Caco-2 (cell line): ENCODE results near the gene KDM5A. TPM values are rescaled to one million over a fixed set of nuclear protein-coding genes. Genes with fewer than 3 reads are reported as not detected.
A peak's percentile ranks its signal among the peaks of the same experiment; 100 is the strongest.
"Not testable (repeated sequence)": the region's sequence is repeated elsewhere in the genome, so short reads cannot be mapped to it uniquely, and the experiment has no call there.

ENCODE experiments used
- Bru-seq: library from RNA; stranded (reverse); fragments of 400-500 nt; gene quantifications from one replicate; lab custom pipeline; 2021; lab: Mats Ljungman, UMichigan
- BruChase-seq, 2 experiments: library from RNA; stranded (reverse); fragments of 400-500 nt; gene quantifications; one replicate each; lab custom pipeline; 2021; lab: Mats Ljungman, UMichigan
- BruUV-seq: library from RNA; stranded (reverse); fragments of 400-500 nt; replicated peaks from 2 replicates; lab custom pipeline; 2021; lab: Mats Ljungman, UMichigan
- CTCF ChIA-PET: fragments of 300-600 bp; sonication (Branson Sonifier 250); formaldehyde crosslinking; loops from one replicate; lab custom pipeline; 2022; ENCODE audit warnings: antibody characterized with exemption; lab: Charles Lee
- POLR2A ChIA-PET: fragments of 300-600 bp; sonication (Branson Sonifier 250); formaldehyde crosslinking; loops from one replicate; lab custom pipeline; 2022; ENCODE audit warnings: antibody characterized with exemption; lab: Charles Lee
- DNase-seq, 2 experiments: peaks; one replicate each; pipeline versions ENCODE4 v3.0.0 to v3.0.0-alpha.2; 2020 to 2022
- H3K27me3 ChIP-seq: replicated peaks from 2 replicates; pipeline ENCODE4 v1.6.0; 2011; ENCODE audit warnings: low read length; ENCODE audit not compliant: control insufficient read depth, insufficient read depth
- H3K36me3 ChIP-seq: 2 replicates; pipeline ENCODE4 v1.5.1; 2011; ENCODE audit warnings: low read length; ENCODE audit not compliant: control insufficient read depth, insufficient read depth
- H3K4me1 ChIP-seq: fragments of 250-450 bp; sonication (Bioruptor Pico); 2 replicates; pipeline ENCODE4 v1.5.1; 2020; ENCODE audit warnings: mild to moderate bottlenecking
- H3K4me3 ChIP-seq: 2 replicates; pipeline ENCODE4 v1.5.1; 2011; ENCODE audit warnings: low read depth, mild to moderate bottlenecking, control low read depth, low read length
- H3K9me3 ChIP-seq: fragments of 250-450 bp; sonication (Bioruptor Pico); 2 replicates; pipeline ENCODE4 v1.5.1; 2020; ENCODE audit warnings: mild to moderate bottlenecking, moderate library complexity
- H3K27ac Mint-ChIP-seq: one replicate; pipeline ENCODE4 v1.8.0; 2022; ENCODE audit warnings: mixed read lengths; ENCODE audit not compliant: unreplicated experiment
- H3K27me3 Mint-ChIP-seq: one replicate; pipeline ENCODE4 v1.8.0; 2022; ENCODE audit warnings: mixed read lengths; ENCODE audit not compliant: insufficient read depth, unreplicated experiment
- H3K36me3 Mint-ChIP-seq: one replicate; pipeline ENCODE4 v1.8.0; 2022; ENCODE audit warnings: mild to moderate bottlenecking, mixed read lengths; ENCODE audit not compliant: insufficient read depth, unreplicated experiment
- H3K4me1 Mint-ChIP-seq: one replicate; pipeline ENCODE4 v1.8.0; 2022; ENCODE audit warnings: low read depth, mixed read lengths; ENCODE audit not compliant: unreplicated experiment
- H3K4me3 Mint-ChIP-seq: one replicate; pipeline ENCODE4 v1.8.0; 2022; ENCODE audit warnings: mild to moderate bottlenecking, moderate library complexity, mixed read lengths; ENCODE audit not compliant: unreplicated experiment
- H3K9me3 Mint-ChIP-seq: one replicate; pipeline ENCODE4 v1.8.0; 2022; ENCODE audit warnings: mixed read lengths; ENCODE audit not compliant: unreplicated experiment
- CTCF ChIP-seq, 2 experiments: fragments of 200-600 bp in 1 of 2; IDR thresholded peaks; 1 replicate in 1 of 2; 2 replicates in 1 of 2; pipeline versions ENCODE4 v1.5.1 to v1.8.0; 2011 to 2022; ENCODE audit warnings: antibody characterized with exemption in 1 of 2, control low read depth in 1 of 2, inconsistent platforms in 1 of 2, low read depth in 1 of 2, low read length in 1 of 2, mild to moderate bottlenecking in 1 of 2, moderate library complexity in 1 of 2; ENCODE audit not compliant: insufficient read depth in 1 of 2, severe bottlenecking in 1 of 2, unreplicated experiment in 1 of 2
- intact Hi-C: fragments of 100-400 bp; cut with micrococcal nuclease; formaldehyde crosslinking; loops from one replicate; pipeline ENCODE4 v1.10.0; 2022; ENCODE audit not compliant: unreplicated experiment
- long read RNA-seq: library from polyadenylated mRNA; stranded (forward); transcript quantifications from one replicate; pipeline ENCODE4 v2.0.0, GENCODE V29; 2022
- total RNA-seq: library from RNA; stranded (reverse); gene quantifications from 2 replicates; pipeline ENCODE4 v1.2.3, GENCODE V29; 2022

The KDM5A gene
- 72.7 and 89.6 TPM in 2 replicates for total RNA-seq
- percentile 91 among the genes with signal in this experiment for Bru-seq, nascent RNA
- percentile 88 among the genes with signal in this experiment for BruChase-seq, experiment 1, labeled RNA remaining after a 2-hour chase
- percentile 87 among the genes with signal in this experiment for BruChase-seq, experiment 2, labeled RNA remaining after a 6-hour chase
- long read RNA-seq, full-length matches to known transcripts: 1 of 21 reads
- long read RNA-seq, partial matches to known transcripts: 6 of 21 reads
- long read RNA-seq, other reads (novel, unspliced or antisense): 14 of 21 reads

DNA sequence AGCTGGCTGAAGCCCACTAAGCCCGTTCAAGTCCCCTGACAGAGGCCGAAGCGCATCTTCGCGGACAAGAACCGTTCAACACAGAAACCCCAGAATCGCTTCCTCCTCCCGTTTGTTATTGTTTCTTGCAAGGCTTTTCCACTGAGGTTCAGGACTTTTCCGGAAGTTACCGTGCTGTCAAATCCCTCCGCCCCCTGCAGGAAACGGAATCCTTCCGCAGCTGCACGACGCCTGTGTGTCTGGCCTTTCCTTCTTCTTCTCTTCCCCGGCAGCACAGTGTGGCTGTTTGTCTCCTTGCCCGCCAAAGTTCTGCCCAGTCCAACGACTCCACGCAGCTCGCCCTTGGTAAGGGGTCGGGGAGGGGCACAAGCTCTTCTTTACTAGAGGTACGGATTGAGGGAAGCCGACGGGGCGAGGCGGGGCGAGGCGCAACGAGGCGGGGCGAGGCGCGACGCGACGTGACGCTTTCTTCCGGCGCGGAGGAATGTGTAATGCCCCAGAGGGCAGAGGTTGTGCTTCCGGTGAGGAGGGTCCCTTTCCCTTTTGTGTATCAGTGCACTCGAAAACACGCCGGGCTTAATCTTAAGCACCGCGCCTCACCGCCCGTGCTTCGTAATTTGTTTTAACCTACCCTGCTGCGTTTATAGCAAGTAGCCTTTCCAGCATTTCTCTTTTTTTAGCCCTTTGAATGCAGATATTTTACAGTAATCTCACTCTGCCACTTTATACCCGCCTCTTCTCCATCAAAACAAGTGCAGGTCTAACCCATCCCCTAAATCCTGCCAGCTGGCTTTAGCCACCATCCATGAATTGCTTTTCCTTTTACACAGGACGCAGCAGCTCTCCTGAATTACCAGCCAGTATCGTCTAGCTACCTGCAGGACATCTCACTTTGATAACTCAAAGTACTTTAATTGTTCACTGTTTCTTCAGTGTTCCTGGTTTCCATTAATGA lies at the start of gene KDM5A:
Gene KDM5A (minus strand): TSS at position 179 of the 955 bp plus-strand sequence. CDS start 229 bp downstream, outside the sequence.
- Mint-ChIP-seq H3K27me3 (no peaks in the 10 kb centered on the region), H3K27ac (peak within 1 kb of the TSS; percentile 94), H3K4me3 (peak within 1 kb of the TSS; percentile 87), H3K9me3 (no peaks in the 10 kb centered on the region), H3K36me3 (peaks cover 15% of the 10 kb centered on the region), H3K4me1 (peaks cover 7% of the 10 kb centered on the region)
- DNase-seq: peak; percentile 94 to 95
- intact Hi-C loops: loop anchor here (1.0 kb wide), 1 partner anchor 12 kb away; the partner anchor contains the start of gene CCDC77
- ChIA-PET POLR2A (interaction anchor here (0.5 to 2.0 kb wide), 10 partner anchors 8 to 1618 kb away, joined by 3 to 47 read pairs (median 4); partner anchors contain the start of gene CCDC77), CTCF (interaction anchor here (0.7 to 1.2 kb wide), 2 partner anchors 12 to 1216 kb away, joined by 4 to 7 read pairs; partner anchors contain the start of gene CCDC77)
- Histone ChIP-seq H3K4me3 (peak within 1 kb of the TSS; percentile 72), H3K9me3 (no peaks in the 10 kb centered on the region), H3K27me3 (no peaks in the 10 kb centered on the region), H3K4me1 (peaks cover 11% of the 10 kb centered on the region), H3K36me3 (no peaks in the 10 kb centered on the region)
- no peak for TF ChIP-seq CTCF (IDR thresholded peaks at IDR 0.05; ENCODE audit: insufficient read depth in 1 of 2, low read depth in 1 of 2, low read length in 1 of 2, severe bottlenecking in 1 of 2, unreplicated experiment in 1 of 2)
- BruUV-seq: no TSS peak

DNA sequence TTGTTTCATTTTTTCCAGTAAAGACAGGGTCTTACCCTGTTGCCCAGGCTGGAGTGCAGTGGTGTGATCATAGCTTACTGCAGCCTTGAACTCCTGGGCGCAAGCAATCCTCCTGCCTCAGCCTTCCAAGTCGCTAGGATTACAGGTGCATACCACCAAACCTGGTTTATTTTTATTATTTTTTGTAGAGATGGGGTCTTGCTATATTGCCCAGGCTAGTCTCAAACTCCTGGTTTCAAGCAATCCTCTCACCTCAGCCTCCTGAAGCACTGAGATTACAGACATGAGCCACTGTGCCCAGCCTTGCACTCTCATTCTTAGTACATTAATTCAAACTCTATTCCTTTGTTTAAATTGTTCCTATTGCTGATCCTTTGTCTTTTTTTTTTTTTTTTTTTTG lies 46.6 kb upstream of the KDM5A start:
- H3K9me3 Mint-ChIP-seq, H3K4me3 Mint-ChIP-seq, H3K27me3 ChIP-seq, H3K9me3 ChIP-seq, intact Hi-C loops, H3K4me1 Mint-ChIP-seq, POLR2A ChIA-PET, H3K27ac Mint-ChIP-seq, H3K27me3 Mint-ChIP-seq, H3K4me3 ChIP-seq, CTCF ChIA-PET, H3K4me1 ChIP-seq, BruUV-seq, DNase-seq, H3K36me3 ChIP-seq: not testable (repeated sequence)
- H3K36me3 Mint-ChIP-seq: peaks cover 69% of the 10 kb centered on the region

DNA sequence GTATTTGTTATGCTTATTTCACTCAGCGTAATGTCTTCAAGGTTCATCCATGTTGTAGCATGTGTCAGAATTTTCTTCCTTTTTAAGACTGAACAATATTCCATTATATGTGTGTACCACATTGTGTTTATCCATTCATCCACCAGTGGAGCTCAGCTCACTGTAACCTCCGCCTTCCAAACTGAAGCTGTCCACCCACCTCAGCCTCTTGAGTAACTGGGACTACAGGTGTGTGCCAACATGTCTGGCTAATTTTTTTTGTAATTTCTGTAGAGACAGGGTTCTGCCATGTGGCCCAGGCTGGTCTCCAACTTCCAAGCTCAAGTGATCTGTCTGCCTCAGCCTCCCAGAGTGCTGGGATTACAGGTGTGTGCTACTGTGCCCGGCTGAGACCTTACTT lies 33.4 kb upstream of the KDM5A start:
- Histone ChIP-seq H3K4me3 (no peak overlapping the region), H3K36me3 (peaks cover 6% of the 10 kb centered on the region), H3K27me3 (no peaks in the 10 kb centered on the region; the same call in 1 of the 2 replicates), H3K4me1 (no peaks in the 10 kb centered on the region), H3K9me3 (no peaks in the 10 kb centered on the region)
- ChIA-PET POLR2A (no interaction called here), CTCF (no interaction called here)
- no peak for TF ChIP-seq CTCF (IDR thresholded peaks at IDR 0.05; ENCODE audit: insufficient read depth in 1 of 2, low read depth in 1 of 2, low read length in 1 of 2, severe bottlenecking in 1 of 2, unreplicated experiment in 1 of 2)
- Mint-ChIP-seq H3K4me3 (no peak overlapping the region), H3K36me3 (peaks cover 51% of the 10 kb centered on the region), H3K27ac (no peak overlapping the region), H3K27me3 (no peaks in the 10 kb centered on the region), H3K9me3 (no peaks in the 10 kb centered on the region), H3K4me1 (no peaks in the 10 kb centered on the region)
- intact Hi-C loops: no loop called here
- no TSS peak for BruUV-seq
- DNase-seq: no peak
